ENCODE data around the gene BZW1.

The BZW1 gene

GRCh38 chr2:200781616-200782015 is 30.1 kb upstream of the BZW1 start:
- H3K4me3 ChIP-seq (ENCODE audit: low read depth, low read length) = no peak overlapping the region
- CTCF ChIA-PET = no interaction called here
- H3K36me3 ChIP-seq (ENCODE audit: control insufficient read depth in 2 of 2, insufficient read depth in 1 of 2, low read length in 2 of 2) = no peaks in the 10 kb centered on the region
- H3K4me1 ChIP-seq (ENCODE audit: control insufficient read depth, insufficient read depth, low read length) = peaks cover 6% of the 10 kb centered on the region; the same call in 1 of the 2 replicates
- TF ChIP-seq KLF8 (tag by site-specific recombination; IDR thresholded peaks at IDR 0.05) (no peak), ZNF239 (tag by site-specific recombination; IDR thresholded peaks at IDR 0.05) (no peak), ZNF37A (tag by site-specific recombination; IDR thresholded peaks at IDR 0.05) (no peak), ZNF324 (tag by site-specific recombination; IDR thresholded peaks at IDR 0.05) (no peak), FEZF1 (tag by site-specific recombination; IDR thresholded peaks at IDR 0.05) (no peak), ZNF354C (tag by site-specific recombination; IDR thresholded peaks at IDR 0.05; ENCODE audit: borderline replicate concordance, low read depth) (no peak), ZNF302 (tag by site-specific recombination; IDR thresholded peaks at IDR 0.05; ENCODE audit: low read depth) (no peak), ZNF561 (tag by site-specific recombination; IDR thresholded peaks at IDR 0.05; ENCODE audit: borderline replicate concordance) (no peak), ZNF132 (tag by site-specific recombination; IDR thresholded peaks at IDR 0.05; ENCODE audit: borderline replicate concordance) (no peak), ZNF843 (tag by site-specific recombination; IDR thresholded peaks at IDR 0.05) (no peak), BCL11A (tag by site-specific recombination; IDR thresholded peaks at IDR 0.05; ENCODE audit: low read depth) (no peak), TRIM28 (IDR thresholded peaks at IDR 0.05; ENCODE audit: borderline replicate concordance, low read length) (no peak), HOXD13 (CRISPR knock-in tag; IDR thresholded peaks at IDR 0.05; ENCODE audit: borderline replicate concordance) (no peak), SETDB1 (IDR thresholded peaks at IDR 0.05; ENCODE audit: insufficient read length, low read length) (no peak), SP2 (tag by site-specific recombination; IDR thresholded peaks at IDR 0.05) (no peak)
- TF ChIP-seq, protein P1, sequence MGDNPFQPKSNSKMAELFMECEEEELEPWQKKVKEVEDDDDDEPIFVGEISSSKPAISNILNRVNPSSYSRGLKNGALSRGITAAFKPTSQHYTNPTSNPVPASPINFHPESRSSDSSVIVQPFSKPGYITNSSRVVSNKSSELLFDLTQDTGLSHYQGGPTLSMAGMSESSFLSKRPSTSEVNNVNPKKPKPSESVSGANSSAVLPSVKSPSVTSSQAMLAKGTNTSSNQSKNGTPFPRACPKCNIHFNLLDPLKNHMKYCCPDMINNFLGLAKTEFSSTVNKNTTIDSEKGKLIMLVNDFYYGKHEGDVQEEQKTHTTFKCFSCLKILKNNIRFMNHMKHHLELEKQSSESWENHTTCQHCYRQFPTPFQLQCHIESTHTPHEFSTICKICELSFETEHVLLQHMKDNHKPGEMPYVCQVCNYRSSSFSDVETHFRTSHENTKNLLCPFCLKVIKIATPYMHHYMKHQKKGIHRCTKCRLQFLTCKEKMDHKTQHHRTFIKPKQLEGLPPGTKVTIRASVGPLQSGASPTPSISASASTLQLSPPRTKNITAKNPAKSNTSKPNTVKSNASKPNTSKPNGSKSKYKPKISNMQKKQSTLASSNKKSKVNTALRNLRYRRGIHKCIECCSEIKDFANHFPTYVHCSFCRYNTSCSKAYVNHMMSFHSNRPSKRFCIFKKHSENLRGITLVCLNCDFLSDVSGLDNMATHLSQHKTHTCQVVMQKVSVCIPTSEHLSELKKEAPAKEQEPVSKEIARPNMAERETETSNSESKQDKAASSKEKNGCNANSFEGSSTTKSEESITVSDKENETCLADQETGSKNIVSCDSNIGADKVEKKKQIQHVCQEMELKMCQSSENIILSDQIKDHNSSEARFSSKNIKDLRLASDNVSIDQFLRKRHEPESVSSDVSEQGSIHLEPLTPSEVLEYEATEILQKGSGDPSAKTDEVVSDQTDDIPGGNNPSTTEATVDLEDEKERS (tag by site-specific recombination; IDR thresholded peaks at IDR 0.05) = no peak
- TF ChIP-seq, protein P2, sequence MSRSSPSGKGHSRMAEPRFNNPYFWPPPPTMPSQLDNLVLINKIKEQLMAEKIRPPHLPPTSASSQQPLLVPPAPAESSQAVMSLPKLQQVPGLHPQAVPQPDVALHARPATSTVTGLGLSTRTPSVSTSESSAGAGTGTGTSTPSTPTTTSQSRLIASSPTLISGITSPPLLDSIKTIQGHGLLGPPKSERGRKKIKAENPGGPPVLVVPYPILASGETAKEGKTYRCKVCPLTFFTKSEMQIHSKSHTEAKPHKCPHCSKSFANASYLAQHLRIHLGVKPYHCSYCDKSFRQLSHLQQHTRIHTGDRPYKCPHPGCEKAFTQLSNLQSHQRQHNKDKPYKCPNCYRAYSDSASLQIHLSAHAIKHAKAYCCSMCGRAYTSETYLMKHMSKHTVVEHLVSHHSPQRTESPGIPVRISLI (tag by site-specific recombination; IDR thresholded peaks at IDR 0.05) = no peak
- TF ChIP-seq, protein P3, sequence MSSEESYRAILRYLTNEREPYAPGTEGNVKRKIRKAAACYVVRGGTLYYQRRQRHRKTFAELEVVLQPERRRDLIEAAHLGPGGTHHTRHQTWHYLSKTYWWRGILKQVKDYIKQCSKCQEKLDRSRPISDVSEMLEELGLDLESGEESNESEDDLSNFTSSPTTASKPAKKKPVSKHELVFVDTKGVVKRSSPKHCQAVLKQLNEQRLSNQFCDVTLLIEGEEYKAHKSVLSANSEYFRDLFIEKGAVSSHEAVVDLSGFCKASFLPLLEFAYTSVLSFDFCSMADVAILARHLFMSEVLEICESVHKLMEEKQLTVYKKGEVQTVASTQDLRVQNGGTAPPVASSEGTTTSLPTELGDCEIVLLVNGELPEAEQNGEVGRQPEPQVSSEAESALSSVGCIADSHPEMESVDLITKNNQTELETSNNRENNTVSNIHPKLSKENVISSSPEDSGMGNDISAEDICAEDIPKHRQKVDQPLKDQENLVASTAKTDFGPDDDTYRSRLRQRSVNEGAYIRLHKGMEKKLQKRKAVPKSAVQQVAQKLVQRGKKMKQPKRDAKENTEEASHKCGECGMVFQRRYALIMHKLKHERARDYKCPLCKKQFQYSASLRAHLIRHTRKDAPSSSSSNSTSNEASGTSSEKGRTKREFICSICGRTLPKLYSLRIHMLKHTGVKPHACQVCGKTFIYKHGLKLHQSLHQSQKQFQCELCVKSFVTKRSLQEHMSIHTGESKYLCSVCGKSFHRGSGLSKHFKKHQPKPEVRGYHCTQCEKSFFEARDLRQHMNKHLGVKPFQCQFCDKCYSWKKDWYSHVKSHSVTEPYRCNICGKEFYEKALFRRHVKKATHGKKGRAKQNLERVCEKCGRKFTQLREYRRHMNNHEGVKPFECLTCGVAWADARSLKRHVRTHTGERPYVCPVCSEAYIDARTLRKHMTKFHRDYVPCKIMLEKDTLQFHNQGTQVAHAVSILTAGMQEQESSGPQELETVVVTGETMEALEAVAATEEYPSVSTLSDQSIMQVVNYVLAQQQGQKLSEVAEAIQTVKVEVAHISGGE (tag by site-specific recombination; conservative IDR thresholded peaks at IDR 0.05; ENCODE audit: low read depth) = no peak
- H3K27ac ChIP-seq (ENCODE audit: extremely low read depth, low read depth, low read length) = no peak overlapping the region
- POLR2A ChIA-PET = no interaction called here
- H3K9me3 ChIP-seq (ENCODE audit: control insufficient read depth, insufficient read depth, low read depth, low read length) = no peaks in the 10 kb centered on the region

DNA sequence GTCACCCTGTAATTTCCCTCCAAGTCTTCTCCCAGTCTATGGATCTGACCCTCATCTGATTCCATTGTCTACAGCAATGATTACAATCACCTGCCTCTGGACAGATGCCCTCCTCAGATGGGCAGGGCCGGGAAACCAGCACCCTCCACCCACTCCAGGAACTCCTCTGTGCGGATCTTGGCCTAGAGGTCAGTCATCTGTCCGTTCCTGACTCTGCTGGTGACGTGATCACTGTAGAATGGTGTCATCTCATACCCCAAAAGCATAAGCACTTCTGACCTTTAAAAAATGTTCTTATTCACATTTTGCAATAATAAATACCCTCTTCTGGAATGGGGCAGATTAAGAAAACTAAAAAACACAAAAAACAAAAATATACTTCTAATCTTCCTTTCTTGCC is 29.5 kb upstream of the BZW1 start:
- H3K9me3 ChIP-seq (ENCODE audit: control insufficient read depth, insufficient read depth, low read depth, low read length) = no peaks in the 10 kb centered on the region
- POLR2A ChIA-PET = no interaction called here
- H3K27ac ChIP-seq (ENCODE audit: extremely low read depth, low read depth, low read length) = no peak overlapping the region
- H3K36me3 ChIP-seq (ENCODE audit: control insufficient read depth in 2 of 2, insufficient read depth in 1 of 2, low read length in 2 of 2) = no peaks in the 10 kb centered on the region
- H3K4me3 ChIP-seq (ENCODE audit: low read depth, low read length) = no peak overlapping the region
- CTCF ChIA-PET = no interaction called here
- peaks cover 12% of the 10 kb centered on the region; the same call in 1 of the 2 replicates for H3K4me1 ChIP-seq (ENCODE audit: control insufficient read depth, insufficient read depth, low read length)
- no peak for TF ChIP-seq ZNF639 (tag by site-specific recombination; IDR thresholded peaks at IDR 0.05)
- no peak for TF ChIP-seq BCL11A (tag by site-specific recombination; IDR thresholded peaks at IDR 0.05; ENCODE audit: low read depth)
- TF ChIP-seq, protein P3 (tag by site-specific recombination; conservative IDR thresholded peaks at IDR 0.05; ENCODE audit: low read depth) = no peak
- TF ChIP-seq ZNF701 (tag by site-specific recombination; IDR thresholded peaks at IDR 0.05) = no peak
- no peak for TF ChIP-seq ZXDB (tag by site-specific recombination; IDR thresholded peaks at IDR 0.05)
- TF ChIP-seq ZSCAN4 (tag by site-specific recombination; IDR thresholded peaks at IDR 0.05) = no peak

Measured in HEK293 (cell line).